HepG2 (cell line): Measurements from ENCODE around the gene HSP90AB1. TPM values are rescaled to one million over a fixed set of nuclear protein-coding genes. Genes with fewer than 3 reads are reported as not detected.

Source experiments
- GFI1 ChIP-seq: sonication (generic); formaldehyde crosslinking; IDR thresholded peaks from 2 replicates; pipeline ENCODE4 v1.5.0; 2020; ENCODE audit warnings: missing genetic modification reagents, mild to moderate bottlenecking, borderline replicate concordance
- HOXD1 ChIP-seq: sonication (generic); formaldehyde crosslinking; IDR thresholded peaks from 2 replicates; pipeline ENCODE4 v1.5.0; 2020; ENCODE audit warnings: missing genetic modification reagents
- KLF16 ChIP-seq, 2 experiments: sonication (generic) in 1 of 2; formaldehyde crosslinking in 1 of 2; IDR thresholded peaks; 2 replicates each; pipeline versions ENCODE4 v1.6.1 to v1.8.0; 2016 to 2023; ENCODE audit warnings: missing genetic modification reagents in 2 of 2, missing compliant biosample characterization in 1 of 2
- NONO ChIP-seq, 2 experiments: fragments of 450-650 bp in 1 of 2; sonication (generic) in 1 of 2; formaldehyde crosslinking in 1 of 2; IDR thresholded peaks in 1 of 2; conservative IDR thresholded peaks in 1 of 2; 2 replicates each; pipeline versions ENCODE4 v1.6.1 to v1.8.0; 2017 to 2022; ENCODE audit warnings: mild to moderate bottlenecking in 1 of 2, missing genetic modification reagents in 1 of 2, moderate library complexity in 1 of 2
- POLR2G ChIP-seq: fragments of 200-400 bp; formaldehyde crosslinking; IDR thresholded peaks from 2 replicates; pipeline ENCODE4 v1.6.1; 2018; ENCODE audit warnings: mild to moderate bottlenecking, low read depth, low read length, moderate library complexity
- RFX3 ChIP-seq: IDR thresholded peaks from 2 replicates; pipeline ENCODE4 v1.6.1; 2016; ENCODE audit warnings: missing biosample characterization, missing genetic modification reagents
- SNAPC5 ChIP-seq: sonication (generic); formaldehyde crosslinking; IDR thresholded peaks from 2 replicates; pipeline ENCODE4 v1.8.1; 2023; ENCODE audit warnings: mild to moderate bottlenecking, missing genetic modification reagents, borderline replicate concordance
- SOX5 ChIP-seq: IDR thresholded peaks from 2 replicates; pipeline ENCODE4 v1.6.1; 2016; ENCODE audit warnings: borderline replicate concordance
- SRY ChIP-seq: sonication (generic); formaldehyde crosslinking; IDR thresholded peaks from 2 replicates; pipeline ENCODE4 v1.8.0; 2022; ENCODE audit warnings: mild to moderate bottlenecking, missing genetic modification reagents
- ZBTB10 ChIP-seq: sonication (generic); formaldehyde crosslinking; IDR thresholded peaks from 2 replicates; pipeline ENCODE4 v1.4.0; 2020; ENCODE audit warnings: missing genetic modification reagents, borderline replicate concordance
- ZNF12 ChIP-seq: sonication (generic); formaldehyde crosslinking; IDR thresholded peaks from 2 replicates; pipeline ENCODE4 v1.5.0; 2020; ENCODE audit warnings: missing genetic modification reagents
- ZNF280D ChIP-seq: sonication (generic); formaldehyde crosslinking; IDR thresholded peaks from 2 replicates; pipeline ENCODE4 v1.5.1; 2020; ENCODE audit warnings: mild to moderate bottlenecking, missing genetic modification reagents
- ZNF318 ChIP-seq: sonication (generic); formaldehyde crosslinking; IDR thresholded peaks from 2 replicates; pipeline ENCODE4 v1.4.0; 2020; ENCODE audit warnings: mild to moderate bottlenecking, missing genetic modification reagents
- ZNF644 ChIP-seq: IDR thresholded peaks from 2 replicates; pipeline ENCODE4 v1.6.1; 2016; ENCODE audit warnings: low read depth
- polyA plus RNA-seq, 8 experiments: library from polyadenylated mRNA; depleted of rRNA in 3 of 8; stranded (reverse) in 7 of 8; unstranded in 1 of 8; fragments of >200 nt; fragmentation: Illumina TruSeq in 4 of 8; extraction: Trizol in 4 of 8; gene quantifications; 2 replicates each; pipeline versions ENCODE4 v1.2.1 to v1.2.3, GENCODE V29; 2011 to 2016; ENCODE audit warnings: low read depth in 4 of 8, missing spikeins in 1 of 8, mixed read lengths in 1 of 8; ENCODE audit not compliant: insufficient read depth in 1 of 8
- total RNA-seq, 5 experiments: library from RNA; depleted of rRNA; stranded (reverse); fragments of >200 nt; fragmentation: Illumina TruSeq; extraction: Trizol; gene quantifications; 2 replicates each; pipeline ENCODE4 v1.2.3, GENCODE V29; 2016; ENCODE audit warnings: low read depth in 1 of 5

HSP90AB1 gene
- total and polyA plus RNA-seq, 2 of the 13 experiments (the other 11 are each of a cell fraction or from before 2014, with no cell fraction given) = 1,325 to 1,472 TPM

GRCh38 chr6:44254191-44255104 lies 7.5 kb downstream of the HSP90AB1 start (continued):
- TF ChIP-seq ZNF318 = no peak
- no peak for TF ChIP-seq RFX3
- no peak for TF ChIP-seq ZNF644 (CRISPR knock-in tag)
- TF ChIP-seq HOXD1 (CRISPR knock-in tag) = no peak
- TF ChIP-seq KLF16 (CRISPR knock-in tag; IDR thresholded peaks at IDR 0.05) = no peak
- no peak for TF ChIP-seq GFI1
- peak; percentile 73 for TF ChIP-seq POLR2G
- no peak for TF ChIP-seq ZBTB10
- no peak for TF ChIP-seq SNAPC5 (CRISPR knock-in tag)
- no peak for TF ChIP-seq ZNF280D
- no peak for TF ChIP-seq NONO (IDR thresholded peaks at IDR 0.05)
- 0 out of 2 replicates have a peak, but pooled peaks have one; percentile 22 for TF ChIP-seq NONO (CRISPR knock-in tag; conservative IDR thresholded peaks at IDR 0.05)
- TF ChIP-seq SOX5 (CRISPR knock-in tag) = no peak
- no peak for TF ChIP-seq ZNF12 (CRISPR knock-in tag)
- TF ChIP-seq SRY = no peak
